HL-60 (cell line): Measurements from ENCODE around the gene PI3.

ENCODE experiments used
- DNase-seq, 2 experiments: peaks; one replicate each; pipeline ENCODE4 v3.0.0-alpha.2; 2010 to 2020; ENCODE audit warnings: low read depth in 1 of 2, low spot score in 1 of 2
- H3K27ac ChIP-seq: fragments of 250-450 bp; sonication (Bioruptor Pico); replicated peaks from 2 replicates; pipeline ENCODE4 v1.5.1; 2020; ENCODE audit warnings: mild to moderate bottlenecking, moderate library complexity
- H3K27me3 ChIP-seq: fragments of 250-450 bp; sonication (Bioruptor Pico); 2 replicates; pipeline ENCODE4 v1.5.1; 2021; ENCODE audit warnings: mild to moderate bottlenecking, moderate library complexity; ENCODE audit not compliant: insufficient read depth, poor library complexity, severe bottlenecking
- H3K4me3 ChIP-seq: replicated peaks from 2 replicates; pipeline ENCODE4 v1.5.1; 2011; ENCODE audit warnings: mild to moderate bottlenecking, control low read depth, low read length; ENCODE audit not compliant: insufficient read depth
- GABPA ChIP-seq: IDR thresholded peaks from 2 replicates; pipeline ENCODE4 v1.6.1; 2012; ENCODE audit warnings: low read depth
- POLR2AphosphoS5 ChIP-seq: IDR thresholded peaks from 2 replicates; pipeline ENCODE4 v1.6.1; 2012; ENCODE audit warnings: low read depth
- SPI1 ChIP-seq: IDR thresholded peaks from 2 replicates; pipeline ENCODE4 v1.6.1; 2012; ENCODE audit warnings: low read depth, mild to moderate bottlenecking, borderline replicate concordance
- TF ChIP-seq, protein P1 (sequence below): IDR thresholded peaks from one replicate; pipeline ENCODE4 v1.5.1; 2011; ENCODE audit warnings: low read length, control low read depth, inconsistent platforms; ENCODE audit not compliant: insufficient read depth
- TF ChIP-seq, protein P2 (sequence below): IDR thresholded peaks from 2 replicates; pipeline ENCODE4 v1.6.1; 2012; ENCODE audit warnings: low read depth; ENCODE audit not compliant: insufficient replicate concordance

PI3 gene

DNA sequence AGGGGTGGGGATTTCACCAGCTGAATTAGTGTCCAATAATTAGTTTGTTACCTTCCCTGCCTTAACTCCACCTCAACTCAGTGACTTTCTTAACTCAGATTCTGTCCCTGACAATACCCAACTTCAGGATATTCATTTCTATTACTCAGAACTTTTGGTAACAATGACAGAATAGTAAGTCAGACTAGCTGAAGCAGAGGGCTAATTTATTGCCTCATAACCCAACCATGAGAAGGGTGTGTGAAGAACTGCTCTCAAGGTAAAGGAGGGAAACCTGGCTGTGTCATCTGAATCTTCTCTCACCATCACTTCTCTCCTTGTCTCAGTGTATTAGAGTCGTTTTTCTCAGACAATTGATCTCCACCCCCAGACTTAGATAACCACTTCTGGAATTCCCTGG is 1.2 kb upstream of the PI3 start:
- no peak for DNase-seq
- Histone ChIP-seq H3K27ac (no peak overlapping the region), H3K27me3 (no peaks in the 10 kb centered on the region), H3K4me3 (no peak overlapping the region)
- no peak for TF ChIP-seq POLR2AphosphoS5
- TF ChIP-seq, protein P1, sequence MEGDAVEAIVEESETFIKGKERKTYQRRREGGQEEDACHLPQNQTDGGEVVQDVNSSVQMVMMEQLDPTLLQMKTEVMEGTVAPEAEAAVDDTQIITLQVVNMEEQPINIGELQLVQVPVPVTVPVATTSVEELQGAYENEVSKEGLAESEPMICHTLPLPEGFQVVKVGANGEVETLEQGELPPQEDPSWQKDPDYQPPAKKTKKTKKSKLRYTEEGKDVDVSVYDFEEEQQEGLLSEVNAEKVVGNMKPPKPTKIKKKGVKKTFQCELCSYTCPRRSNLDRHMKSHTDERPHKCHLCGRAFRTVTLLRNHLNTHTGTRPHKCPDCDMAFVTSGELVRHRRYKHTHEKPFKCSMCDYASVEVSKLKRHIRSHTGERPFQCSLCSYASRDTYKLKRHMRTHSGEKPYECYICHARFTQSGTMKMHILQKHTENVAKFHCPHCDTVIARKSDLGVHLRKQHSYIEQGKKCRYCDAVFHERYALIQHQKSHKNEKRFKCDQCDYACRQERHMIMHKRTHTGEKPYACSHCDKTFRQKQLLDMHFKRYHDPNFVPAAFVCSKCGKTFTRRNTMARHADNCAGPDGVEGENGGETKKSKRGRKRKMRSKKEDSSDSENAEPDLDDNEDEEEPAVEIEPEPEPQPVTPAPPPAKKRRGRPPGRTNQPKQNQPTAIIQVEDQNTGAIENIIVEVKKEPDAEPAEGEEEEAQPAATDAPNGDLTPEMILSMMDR = no peak
- TF ChIP-seq GABPA = no peak
- TF ChIP-seq SPI1 = no peak
- TF ChIP-seq, protein P2, sequence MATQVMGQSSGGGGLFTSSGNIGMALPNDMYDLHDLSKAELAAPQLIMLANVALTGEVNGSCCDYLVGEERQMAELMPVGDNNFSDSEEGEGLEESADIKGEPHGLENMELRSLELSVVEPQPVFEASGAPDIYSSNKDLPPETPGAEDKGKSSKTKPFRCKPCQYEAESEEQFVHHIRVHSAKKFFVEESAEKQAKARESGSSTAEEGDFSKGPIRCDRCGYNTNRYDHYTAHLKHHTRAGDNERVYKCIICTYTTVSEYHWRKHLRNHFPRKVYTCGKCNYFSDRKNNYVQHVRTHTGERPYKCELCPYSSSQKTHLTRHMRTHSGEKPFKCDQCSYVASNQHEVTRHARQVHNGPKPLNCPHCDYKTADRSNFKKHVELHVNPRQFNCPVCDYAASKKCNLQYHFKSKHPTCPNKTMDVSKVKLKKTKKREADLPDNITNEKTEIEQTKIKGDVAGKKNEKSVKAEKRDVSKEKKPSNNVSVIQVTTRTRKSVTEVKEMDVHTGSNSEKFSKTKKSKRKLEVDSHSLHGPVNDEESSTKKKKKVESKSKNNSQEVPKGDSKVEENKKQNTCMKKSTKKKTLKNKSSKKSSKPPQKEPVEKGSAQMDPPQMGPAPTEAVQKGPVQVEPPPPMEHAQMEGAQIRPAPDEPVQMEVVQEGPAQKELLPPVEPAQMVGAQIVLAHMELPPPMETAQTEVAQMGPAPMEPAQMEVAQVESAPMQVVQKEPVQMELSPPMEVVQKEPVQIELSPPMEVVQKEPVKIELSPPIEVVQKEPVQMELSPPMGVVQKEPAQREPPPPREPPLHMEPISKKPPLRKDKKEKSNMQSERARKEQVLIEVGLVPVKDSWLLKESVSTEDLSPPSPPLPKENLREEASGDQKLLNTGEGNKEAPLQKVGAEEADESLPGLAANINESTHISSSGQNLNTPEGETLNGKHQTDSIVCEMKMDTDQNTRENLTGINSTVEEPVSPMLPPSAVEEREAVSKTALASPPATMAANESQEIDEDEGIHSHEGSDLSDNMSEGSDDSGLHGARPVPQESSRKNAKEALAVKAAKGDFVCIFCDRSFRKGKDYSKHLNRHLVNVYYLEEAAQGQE = no peak

DNA sequence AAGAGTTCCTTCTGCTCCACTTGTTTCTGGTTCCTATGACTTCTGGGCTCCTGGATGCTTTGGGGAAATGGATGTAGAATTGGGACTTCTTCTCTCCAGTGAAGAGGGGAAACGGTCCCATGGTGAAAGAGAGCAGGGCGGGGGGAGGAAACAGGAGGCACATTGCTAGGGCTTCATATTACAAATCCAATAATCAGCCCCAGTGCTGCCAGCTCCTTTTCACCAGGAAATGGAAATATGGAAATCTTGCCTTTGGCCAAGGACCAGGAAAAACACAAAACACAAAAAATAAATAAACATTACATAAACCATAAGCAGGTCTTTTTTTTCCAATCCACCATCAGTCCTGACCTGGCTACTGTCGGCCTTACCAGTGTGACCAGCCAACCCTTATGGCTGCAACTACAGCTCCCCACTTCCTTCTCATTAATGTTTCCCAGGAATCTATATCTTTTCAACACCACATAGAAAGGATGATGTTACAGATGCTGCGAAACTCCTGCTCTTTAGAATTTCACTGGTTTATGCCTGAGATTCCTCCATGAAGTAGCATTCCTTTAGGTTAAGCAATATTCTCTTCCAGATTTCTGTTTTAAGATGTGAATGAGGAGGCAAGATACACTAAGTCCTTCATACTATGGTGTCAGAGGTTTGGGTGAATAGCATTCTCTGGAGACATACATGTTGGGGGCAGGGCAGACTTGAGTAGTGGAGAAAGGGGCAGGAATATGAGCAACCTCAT is 2.0 kb downstream of the PI3 start:
- Histone ChIP-seq H3K27me3 (no peaks in the 10 kb centered on the region), H3K27ac (no peak overlapping the region), H3K4me3 (no peak overlapping the region)
- TF ChIP-seq POLR2AphosphoS5 (no peak), GABPA (no peak), SPI1 (no peak)
- TF ChIP-seq, protein P1 = no peak
- TF ChIP-seq, protein P2 = no peak
- no peak for DNase-seq

- Histone ChIP-seq H3K4me3 (no peak overlapping the region), H3K27ac (peak overlapping the region; percentile 53), H3K27me3 (no peaks in the 10 kb centered on the region)
- TF ChIP-seq, protein P2 = no peak
- TF ChIP-seq SPI1 (no peak), POLR2AphosphoS5 (no peak), GABPA (no peak)
- TF ChIP-seq, protein P1 = no peak
- DNase-seq = no peak
Observed at GRCh38 chr20:45179166-45179565, 4.5 kb downstream of the PI3 start.
